Peyer's patch (tissue), 4 donors: ENCODE results near the gene GPC6.

Experiments used
- POLR2A ChIP-seq, 2 donors: fragments of 450-650 bp; IDR thresholded peaks; one replicate each; pipeline ENCODE4 v1.5.1; 2017; ENCODE audit warnings: antibody characterized with exemption in 2 of 2, mild to moderate bottlenecking in 2 of 2, moderate library complexity in 2 of 2
- TF ChIP-seq, protein P1 (sequence below), 6 experiments: fragments of 450-650 bp in 4 of 6; fragments of 200-600 bp in 2 of 6; sonication (generic) in 1 of 6; IDR thresholded peaks; one replicate each; pipeline ENCODE4 v1.5.1; 2017 to 2019; ENCODE audit warnings: antibody characterized with exemption in 6 of 6, mild to moderate bottlenecking in 3 of 6, moderate library complexity in 1 of 6

GRCh38 chr13:93418398-93418797, 191.8 kb downstream of the GPC6 start:
- TF ChIP-seq POLR2A (IDR thresholded peaks at IDR 0.05) = no peak
- TF ChIP-seq, protein P1, sequence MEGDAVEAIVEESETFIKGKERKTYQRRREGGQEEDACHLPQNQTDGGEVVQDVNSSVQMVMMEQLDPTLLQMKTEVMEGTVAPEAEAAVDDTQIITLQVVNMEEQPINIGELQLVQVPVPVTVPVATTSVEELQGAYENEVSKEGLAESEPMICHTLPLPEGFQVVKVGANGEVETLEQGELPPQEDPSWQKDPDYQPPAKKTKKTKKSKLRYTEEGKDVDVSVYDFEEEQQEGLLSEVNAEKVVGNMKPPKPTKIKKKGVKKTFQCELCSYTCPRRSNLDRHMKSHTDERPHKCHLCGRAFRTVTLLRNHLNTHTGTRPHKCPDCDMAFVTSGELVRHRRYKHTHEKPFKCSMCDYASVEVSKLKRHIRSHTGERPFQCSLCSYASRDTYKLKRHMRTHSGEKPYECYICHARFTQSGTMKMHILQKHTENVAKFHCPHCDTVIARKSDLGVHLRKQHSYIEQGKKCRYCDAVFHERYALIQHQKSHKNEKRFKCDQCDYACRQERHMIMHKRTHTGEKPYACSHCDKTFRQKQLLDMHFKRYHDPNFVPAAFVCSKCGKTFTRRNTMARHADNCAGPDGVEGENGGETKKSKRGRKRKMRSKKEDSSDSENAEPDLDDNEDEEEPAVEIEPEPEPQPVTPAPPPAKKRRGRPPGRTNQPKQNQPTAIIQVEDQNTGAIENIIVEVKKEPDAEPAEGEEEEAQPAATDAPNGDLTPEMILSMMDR (IDR thresholded peaks at IDR 0.05) = no peak
